Epithelial cell of proximal tubule (primary cell): ENCODE data around the gene RXRG. TPM values are rescaled to one million over a fixed set of nuclear protein-coding genes. Genes with fewer than 3 reads are reported as not detected.

Source experiments
- DNase-seq: peaks from one replicate; pipeline ENCODE4 v3.0.0-alpha.2; 2011; ENCODE audit warnings: low read depth
- H3K4me3 ChIP-seq: 2 replicates; pipeline ENCODE4 v1.5.1; 2011; ENCODE audit warnings: low read depth, mild to moderate bottlenecking, low read length
- CTCF ChIP-seq: conservative IDR thresholded peaks from 2 replicates; pipeline ENCODE4 v1.5.1; 2012; ENCODE audit warnings: low read depth, mild to moderate bottlenecking, low read length
- total RNA-seq: library from RNA; depleted of rRNA; stranded (reverse); fragments of >200 nt; gene quantifications from 2 replicates; pipeline ENCODE4 v1.2.3, GENCODE V29; 2015

Gene RXRG
- total RNA-seq, 1 donor from 2014 or later = not detected

- TF ChIP-seq CTCF = peak; percentile 74
- no peak for DNase-seq
- H3K4me3 ChIP-seq = no peak overlapping the region
Measured at GRCh38 chr1:165403835-165404482, 41.0 kb downstream of the RXRG start.

DNA sequence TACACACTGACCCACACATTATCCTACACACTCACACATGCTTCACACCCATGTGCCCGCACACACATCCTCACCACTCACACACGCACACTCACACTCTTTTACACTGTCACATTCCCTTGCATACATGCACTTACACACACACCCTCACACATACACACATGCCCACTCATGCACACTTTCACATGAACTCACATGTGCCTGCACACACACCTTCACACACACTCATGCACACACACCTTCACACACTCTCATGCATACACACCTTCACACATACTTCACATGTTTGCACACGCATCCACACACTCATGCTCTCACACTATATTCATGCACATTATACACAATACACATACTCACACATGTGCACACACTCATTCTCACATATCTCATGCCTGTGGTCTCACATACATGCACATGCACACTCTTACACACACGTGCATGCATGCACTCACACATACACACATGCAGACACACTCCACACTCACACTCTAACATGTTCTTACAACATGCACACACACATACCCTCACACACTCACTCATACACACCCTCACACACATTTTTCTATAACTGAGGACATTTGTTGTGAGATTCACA lies 42.3 kb downstream of the RXRG start:
- H3K4me3 ChIP-seq = no peak overlapping the region
- DNase-seq = no peak
- no peak for TF ChIP-seq CTCF

DNA sequence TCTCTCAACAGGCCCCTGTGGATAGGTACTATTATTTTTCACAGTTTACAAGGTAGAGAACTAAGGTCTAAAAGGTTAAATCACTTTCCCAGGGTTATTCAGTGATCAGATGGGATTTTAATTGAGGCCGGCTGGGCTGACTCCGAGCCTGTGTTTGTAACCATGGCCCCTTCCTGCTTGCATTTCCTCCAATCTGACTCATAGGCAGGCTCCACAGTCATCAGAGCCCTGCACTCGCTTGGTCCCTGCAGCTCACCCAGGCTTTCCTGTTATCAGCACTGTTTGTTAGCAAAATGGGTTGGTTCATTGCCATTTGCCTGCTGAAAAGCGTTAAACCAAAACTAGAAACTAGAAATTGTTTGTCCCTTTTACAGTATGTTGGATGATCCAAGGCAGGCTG lies 47.0 kb downstream of the RXRG start:
- no peak for DNase-seq
- TF ChIP-seq CTCF = no peak

GRCh38 chr1:165395901-165396300 lies 49.0 kb downstream of the RXRG start:
- no peak for DNase-seq
- TF ChIP-seq CTCF = no peak
- no peak overlapping the region for H3K4me3 ChIP-seq

More for the DNA sequence above, 47.0 kb downstream of the RXRG start:
- no peak overlapping the region for H3K4me3 ChIP-seq

GRCh38 chr1:165395478-165395877 lies 49.4 kb downstream of the RXRG start:
- no peak for TF ChIP-seq CTCF
- DNase-seq = no peak
- H3K4me3 ChIP-seq = no peak overlapping the region

DNA sequence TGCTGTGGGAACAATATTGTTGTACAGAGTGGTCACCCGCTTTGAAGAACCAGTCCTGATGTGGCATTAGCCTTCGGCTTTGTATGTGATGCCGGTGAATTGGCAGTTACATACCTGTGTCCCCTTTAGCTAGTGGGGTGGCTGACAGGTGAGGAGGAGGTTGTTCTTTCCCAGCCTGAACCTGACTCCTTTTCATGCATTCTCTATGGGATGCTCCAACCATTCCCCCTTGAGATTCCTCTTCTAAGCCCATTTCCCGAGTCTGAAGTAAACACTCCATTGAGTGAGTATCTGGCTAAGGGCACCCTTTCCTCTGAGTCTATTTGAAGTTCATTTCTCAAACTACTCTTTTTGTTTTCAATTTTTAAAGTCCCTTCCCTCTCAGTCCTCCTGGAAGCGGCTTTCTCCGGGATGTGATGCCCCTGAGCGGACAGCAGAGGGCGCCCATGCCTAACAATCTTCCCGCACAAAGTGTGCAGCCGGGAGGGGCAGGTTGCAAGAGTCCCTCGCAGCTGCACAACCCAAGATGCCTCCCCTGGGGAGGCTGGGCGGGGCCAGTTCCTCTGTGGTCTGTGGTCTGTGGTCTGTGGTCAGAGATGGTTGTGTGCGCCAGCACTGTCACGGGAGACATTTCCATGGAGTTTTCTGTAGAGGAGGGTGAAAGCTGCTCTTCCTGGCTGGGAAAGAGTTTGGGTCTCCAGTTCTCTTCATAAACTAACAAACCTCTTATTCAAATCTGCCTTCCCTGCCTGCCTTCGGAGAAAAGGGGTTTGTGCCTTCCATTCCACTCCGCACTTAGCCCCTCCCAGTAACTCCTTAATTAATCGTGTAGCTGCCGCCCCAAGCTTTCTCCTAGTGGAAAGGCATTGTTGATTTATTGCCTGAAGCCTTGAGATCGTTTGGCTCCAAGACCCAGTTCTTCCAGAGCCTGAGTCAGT lies 52.0 kb downstream of the RXRG start:
- peak; percentile 98 for TF ChIP-seq CTCF
- peak overlapping the region; percentile 2 for H3K4me3 ChIP-seq
- DNase-seq = no peak
